Small intestine (tissue), 7 donors: ENCODE data around the gene BRD3. TPM values are rescaled to one million over a fixed set of nuclear protein-coding genes. Genes with fewer than 3 reads are reported as not detected.

Experiments
- DNase-seq, 2 donors: peaks; one replicate each; pipeline versions ENCODE4 v3.0.0 to v3.0.0-alpha.2; 2013
- FAIRE-seq: peaks from 2 replicates; lab custom pipeline; 2012; peaks lifted over from hg19 to GRCh38; lab: Jason Lieb, UNC
- H3K27ac ChIP-seq, 3 donors: one replicate each; pipeline ENCODE4 v1.5.1; 2013; ENCODE audit warnings: low read length in 2 of 3, mild to moderate bottlenecking in 2 of 3, control low read depth in 1 of 3, inconsistent platforms in 1 of 3, low read depth in 1 of 3, moderate library complexity in 1 of 3
- H3K27me3 ChIP-seq, 3 donors: one replicate each; pipeline ENCODE4 v1.6.1; 2013; ENCODE audit warnings: low read length in 3 of 3, inconsistent platforms in 1 of 3; ENCODE audit not compliant: control insufficient read depth in 3 of 3, insufficient read depth in 3 of 3
- H3K36me3 ChIP-seq, 3 donors: one replicate each; pipeline ENCODE4 v1.6.1; 2013; ENCODE audit warnings: low read length in 3 of 3, inconsistent platforms in 1 of 3, low read depth in 1 of 3, mild to moderate bottlenecking in 1 of 3, moderate library complexity in 1 of 3; ENCODE audit not compliant: control insufficient read depth in 3 of 3, insufficient read depth in 2 of 3
- H3K4me1 ChIP-seq, 3 donors: one replicate each; pipeline ENCODE4 v1.6.1; 2013; ENCODE audit warnings: low read length in 2 of 3, inconsistent platforms in 1 of 3, low read depth in 1 of 3, mild to moderate bottlenecking in 1 of 3, moderate library complexity in 1 of 3; ENCODE audit not compliant: control insufficient read depth in 3 of 3, insufficient read depth in 2 of 3
- H3K4me3 ChIP-seq, 3 donors: one replicate each; pipeline ENCODE4 v1.5.1; 2013; ENCODE audit warnings: low read length in 3 of 3, control low read depth in 1 of 3, inconsistent platforms in 1 of 3, low read depth in 1 of 3, mild to moderate bottlenecking in 1 of 3, moderate library complexity in 1 of 3
- H3K9me3 ChIP-seq, 2 donors: one replicate each; pipeline ENCODE4 v1.6.1; 2013; ENCODE audit warnings: low read depth in 1 of 2, low read length in 1 of 2; ENCODE audit not compliant: control insufficient read depth in 2 of 2, insufficient read depth in 1 of 2
- WGBS, 3 donors: extraction: QIAGEN DNeasy Blood & Tissue Kit; methylation state at CpG; one replicate each; pipeline ENCODE4 v1.1.7; 2013; 5-methylcytosine and 5-hydroxymethylcytosine counted together
- polyA plus RNA-seq, 4 donors: library from polyadenylated mRNA; stranded (reverse) in 3 of 4; unstranded in 1 of 4; fragments of 200-250 nt in 3 of 4; fragments of 120-200 nt in 1 of 4; gene quantifications; one replicate each; pipeline versions ENCODE4 v1.2.1 to v1.2.3, GENCODE V29; 2013
- donor health status: healthy with polysubstance abuse.
- donor health status: control.
- donor health status: control.
- donor health status: Bipolar disorder and iron deficiency.
- donor health status: healthy.

Gene BRD3
- polyA plus RNA-seq, 4 donors = 4.3 to 23.9 (median 8.5) TPM

DNA sequence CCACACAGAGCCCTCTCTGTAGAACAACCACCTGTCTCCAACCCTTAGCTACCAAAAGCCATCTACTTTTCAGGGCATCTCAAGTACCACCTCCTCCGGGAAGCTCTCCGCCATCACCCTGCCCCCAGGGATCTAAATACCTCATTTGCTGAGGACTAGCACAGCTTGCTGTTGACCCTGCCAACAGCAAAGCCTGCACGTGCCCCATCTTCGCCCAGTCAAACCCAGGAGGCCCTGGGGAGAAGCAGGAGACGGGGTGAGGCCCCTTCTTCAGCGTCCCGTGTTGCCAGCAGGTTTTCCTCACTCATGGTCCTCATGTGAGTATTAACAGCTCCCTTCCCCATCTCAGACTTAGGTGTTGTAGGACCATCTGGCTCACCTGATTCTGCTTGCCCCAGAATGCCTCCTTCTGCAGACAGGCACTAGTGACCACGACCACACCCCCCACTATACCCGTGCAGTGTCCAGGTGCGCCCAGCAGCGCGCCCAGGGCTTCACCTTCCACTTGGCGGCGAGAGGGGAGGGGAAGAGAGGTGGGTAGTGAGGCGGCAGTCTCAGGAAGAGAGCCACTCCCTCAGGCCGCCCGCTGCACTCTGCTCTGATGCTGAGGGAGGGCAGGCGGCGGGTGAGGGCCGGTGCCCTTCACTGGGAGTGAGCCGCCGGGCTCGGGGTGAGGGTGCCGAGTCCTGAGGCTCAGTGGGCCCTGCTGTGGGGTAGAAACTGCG lies 86.8 kb downstream of the BRD3 start:
- DNase-seq = no peak
- H3K4me1 ChIP-seq = peaks cover 0 to 72% (median 0%) of the 10 kb centered on the region in 3 donors
- peaks cover 0 to 56% (median 0%) of the 10 kb centered on the region in 3 donors for H3K36me3 ChIP-seq
- no peak overlapping the region for H3K27ac ChIP-seq
- FAIRE-seq = no peak
- H3K9me3 ChIP-seq = no peaks in the 10 kb centered on the region
- H3K4me3 ChIP-seq = no peak overlapping the region
- WGBS, 3 donors = 78 to 87% (median 82%) methylated on average over 25 of the region's 25 CpGs
- no peaks in the 10 kb centered on the region for H3K27me3 ChIP-seq

Other genes with a start within 250 kb of the BRD3 start
- 10 to 100 TPM; 26.7 to 45.7 (median 36.2) TPM for gene VAV2, start 75.7 kb downstream of the BRD3 start, polyA plus RNA-seq
- gene BRD3OS, start 42.5 kb downstream of the BRD3 start, polyA plus RNA-seq = 1 to 10 TPM; 2.0 to 7.6 (median 4.1) TPM
- gene WDR5, start 68.1 kb upstream of the BRD3 start, polyA plus RNA-seq = 10 to 100 TPM; 14.6 to 36.7 (median 23.2) TPM
- gene RNU6ATAC, start 96.5 kb upstream of the BRD3 start, polyA plus RNA-seq = not detected